Muscle of leg (tissue), 11 donors: Measurements from ENCODE around the gene SEMA4D. TPM values are rescaled to one million over a fixed set of nuclear protein-coding genes. Genes with fewer than 3 reads are reported as not detected.

ENCODE experiments used
- DNase-seq: peaks from one replicate; pipeline ENCODE4 v3.0.0; 2013
- H3K27ac ChIP-seq: one replicate; pipeline ENCODE4 v1.5.1; 2013; ENCODE audit warnings: mild to moderate bottlenecking, low read length, control low read depth
- H3K27me3 ChIP-seq: one replicate; pipeline ENCODE4 v1.6.1; 2013; ENCODE audit warnings: low read length; ENCODE audit not compliant: control insufficient read depth, insufficient read depth
- H3K36me3 ChIP-seq: one replicate; pipeline ENCODE4 v1.6.1; 2013; ENCODE audit warnings: low read length; ENCODE audit not compliant: control insufficient read depth, insufficient read depth
- H3K4me1 ChIP-seq: one replicate; pipeline ENCODE4 v1.6.1; 2013; ENCODE audit warnings: low read length; ENCODE audit not compliant: control insufficient read depth, insufficient read depth
- H3K4me3 ChIP-seq: one replicate; pipeline ENCODE4 v1.5.1; 2013; ENCODE audit warnings: low read length, control low read depth
- H3K9me3 ChIP-seq: replicated peaks from 2 replicates; pipeline ENCODE4 v1.6.1; 2013; ENCODE audit warnings: low read depth, low read length; ENCODE audit not compliant: control insufficient read depth
- WGBS: methylation state at CpG from one replicate; pipeline ENCODE4 v1.1.5; 2013; ENCODE audit warnings: missing lambda C conversion rate; ENCODE audit not compliant: insufficient coverage; 5-methylcytosine and 5-hydroxymethylcytosine counted together
- polyA plus RNA-seq, 8 donors: library from polyadenylated mRNA; unstranded; fragments of 120-200 nt; gene quantifications; one replicate each; pipeline versions ENCODE4 v1.2.1 to v1.2.3, GENCODE V29; 2013; ENCODE audit warnings: inconsistent platforms in 1 of 8, low replicate concordance in 1 of 8; ENCODE audit not compliant: insufficient read length in 8 of 8, insufficient read depth in 1 of 8
- total RNA-seq: library from RNA; stranded (reverse); fragments of 120-200 nt; gene quantifications from one replicate; pipeline ENCODE4 v1.2.4, GENCODE V29; 2013

The SEMA4D gene
- total and polyA plus RNA-seq, 9 donors, result 12.4 to 25.3 (median 17.2) TPM

- 64% methylated on average over 9 of the region's 11 CpGs for WGBS
- H3K27ac ChIP-seq, result no peak overlapping the region
- no peak overlapping the region for H3K4me3 ChIP-seq
- peak; percentile 48 for DNase-seq
- H3K36me3 ChIP-seq, result no peaks in the 10 kb centered on the region
- peaks cover 2% of the 10 kb centered on the region for H3K27me3 ChIP-seq
- H3K4me1 ChIP-seq, result peaks cover 34% of the 10 kb centered on the region
- H3K9me3 ChIP-seq, result no peaks in the 10 kb centered on the region
Measured at GRCh38 chr9:89522261-89522958, 24.5 kb upstream of the SEMA4D start.

DNA sequence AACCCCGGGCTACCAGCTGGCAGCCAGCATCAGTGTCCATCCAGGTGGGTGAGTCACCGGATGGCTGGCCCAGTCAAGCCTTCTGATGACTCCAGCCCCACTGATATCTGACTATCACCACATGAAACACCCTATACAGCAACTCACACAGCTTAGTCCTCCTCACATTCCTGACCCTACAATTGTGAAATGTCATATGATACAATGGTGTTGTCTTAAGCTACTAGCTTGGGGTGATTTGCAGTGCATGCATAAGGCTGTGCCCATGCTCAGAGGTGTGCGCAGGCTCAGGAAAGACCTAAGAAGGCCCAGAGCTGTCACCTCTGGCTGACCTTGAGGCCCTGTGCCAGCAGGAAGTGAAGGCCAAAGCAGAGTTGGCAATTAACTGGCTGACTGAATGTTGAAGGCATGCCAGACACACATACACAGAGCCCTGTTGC lies 21.5 kb upstream of the SEMA4D start:
- H3K27me3 ChIP-seq, result no peaks in the 10 kb centered on the region
- H3K27ac ChIP-seq, result no peak overlapping the region
- WGBS, result 86% methylated on average over 2 of the region's 3 CpGs
- no peak overlapping the region for H3K4me3 ChIP-seq
- no peaks in the 10 kb centered on the region for H3K36me3 ChIP-seq
- DNase-seq, result no peak
- H3K4me1 ChIP-seq, result peaks cover 19% of the 10 kb centered on the region
- no peaks in the 10 kb centered on the region for H3K9me3 ChIP-seq

DNA sequence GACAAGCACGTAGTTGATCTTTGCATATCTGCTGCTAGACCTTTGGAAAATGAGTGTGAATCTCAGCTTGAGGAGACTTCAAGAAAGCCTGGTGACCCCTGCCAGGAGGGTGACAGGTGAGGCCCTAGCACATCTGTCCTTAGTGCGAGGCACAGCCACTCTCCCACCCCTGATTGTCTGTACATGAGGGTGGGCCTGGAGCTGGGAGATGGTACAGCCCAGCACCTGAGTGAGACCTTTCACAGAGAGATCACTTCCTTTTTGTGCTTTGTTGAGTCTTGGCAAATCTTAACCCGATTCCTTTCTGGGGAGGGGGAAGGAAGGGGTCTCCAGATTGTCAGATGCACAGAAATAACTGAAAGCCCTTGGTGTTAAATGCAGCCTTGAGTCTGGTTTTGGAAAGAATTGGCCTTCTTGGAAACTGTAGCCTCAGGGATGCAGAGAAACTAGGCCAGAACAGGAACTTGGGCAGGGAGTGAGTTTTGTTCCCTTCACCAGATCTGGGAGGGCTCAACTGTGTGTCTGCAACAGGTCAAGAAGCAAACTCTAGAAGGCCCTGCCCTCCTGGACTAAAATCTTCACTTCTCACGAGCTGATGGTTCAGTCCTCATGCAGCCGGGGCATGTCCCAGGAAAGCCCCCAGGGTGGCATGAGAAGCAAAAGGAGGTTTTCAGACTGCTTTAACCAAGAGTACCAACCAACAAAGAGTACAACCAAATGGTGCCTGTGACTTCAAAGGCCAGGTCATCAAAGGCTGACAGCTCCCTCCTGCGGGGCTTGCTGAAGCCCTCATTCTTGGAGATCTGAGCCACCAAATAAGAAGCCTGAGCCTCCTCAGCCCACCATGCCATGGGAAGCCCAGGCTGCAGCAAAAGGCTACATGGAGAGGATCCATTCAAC lies 20.8 kb upstream of the SEMA4D start:
- H3K27ac ChIP-seq, result no peak overlapping the region
- H3K4me1 ChIP-seq, result peaks cover 13% of the 10 kb centered on the region
- H3K9me3 ChIP-seq, result no peaks in the 10 kb centered on the region
- no peak for DNase-seq
- no peaks in the 10 kb centered on the region for H3K36me3 ChIP-seq
- WGBS, result 70% methylated on average over 2 of the region's 6 CpGs
- no peaks in the 10 kb centered on the region for H3K27me3 ChIP-seq
- no peak overlapping the region for H3K4me3 ChIP-seq

- no peaks in the 10 kb centered on the region for H3K36me3 ChIP-seq
- DNase-seq, result no peak
- no peaks in the 10 kb centered on the region for H3K9me3 ChIP-seq
- H3K4me3 ChIP-seq, result no peak overlapping the region
- H3K27me3 ChIP-seq, result no peaks in the 10 kb centered on the region
- WGBS, result 100% methylated on average over 1 of the region's 6 CpGs
- H3K27ac ChIP-seq, result no peak overlapping the region
- H3K4me1 ChIP-seq, result peaks cover 7% of the 10 kb centered on the region
Measured at GRCh38 chr9:89515416-89515815, 17.5 kb upstream of the SEMA4D start.

DNA sequence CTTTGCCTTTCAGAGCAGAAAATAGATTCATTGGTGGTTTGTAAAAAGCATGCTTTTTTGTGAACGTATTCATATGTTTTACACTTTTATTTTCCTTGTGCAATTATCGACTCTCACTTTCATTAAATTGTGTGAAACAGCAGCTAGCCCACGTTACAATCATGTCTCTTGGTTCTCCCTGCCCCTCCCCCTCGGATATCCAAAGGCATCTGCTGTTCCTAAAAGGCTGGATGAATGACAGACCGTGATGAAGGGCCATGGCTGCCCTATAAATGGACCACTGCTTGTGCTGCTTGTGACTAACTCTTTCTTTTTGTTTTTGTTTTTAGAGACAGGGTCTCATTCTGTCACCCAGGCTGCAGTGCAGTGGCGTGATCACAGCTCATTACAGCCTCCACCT lies 17.0 kb upstream of the SEMA4D start:
- Histone ChIP-seq H3K4me3 (no peak overlapping the region), H3K27ac (no peak overlapping the region), H3K27me3 (no peaks in the 10 kb centered on the region), H3K9me3 (no peaks in the 10 kb centered on the region), H3K36me3 (no peaks in the 10 kb centered on the region), H3K4me1 (peaks cover 5% of the 10 kb centered on the region)
- DNase-seq, result no peak
- WGBS, result 93% methylated on average over 2 of the region's 6 CpGs

GRCh38 chr9:89514337-89514736 lies 16.4 kb upstream of the SEMA4D start:
- Histone ChIP-seq H3K27me3 (no peaks in the 10 kb centered on the region), H3K4me1 (peaks cover 2% of the 10 kb centered on the region), H3K27ac (no peak overlapping the region), H3K36me3 (no peaks in the 10 kb centered on the region), H3K9me3 (no peaks in the 10 kb centered on the region), H3K4me3 (no peak overlapping the region)
- peak; percentile 71 for DNase-seq
- WGBS, result 55% methylated on average over 5 of the region's 5 CpGs

DNA sequence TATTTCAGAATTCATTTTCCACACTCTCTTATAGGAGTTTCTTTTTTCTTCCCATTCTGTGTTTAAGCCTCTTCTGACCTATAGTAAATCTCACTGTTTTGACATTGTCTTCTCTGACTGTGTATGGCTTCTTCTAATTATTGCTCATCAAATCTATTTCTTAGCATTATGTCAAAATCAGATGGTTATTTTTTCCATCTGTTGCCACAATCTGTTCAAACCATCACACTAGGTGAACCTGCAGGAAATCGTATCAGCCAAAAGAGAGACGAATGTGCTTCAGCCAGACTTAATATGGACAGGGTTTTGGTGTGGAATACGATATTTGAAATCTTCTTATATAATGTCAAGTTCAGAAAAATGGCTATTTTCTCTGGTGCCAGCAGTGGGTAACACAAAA lies 15.9 kb upstream of the SEMA4D start:
- Histone ChIP-seq H3K4me3 (no peak overlapping the region), H3K9me3 (no peaks in the 10 kb centered on the region), H3K4me1 (no peaks in the 10 kb centered on the region), H3K36me3 (no peaks in the 10 kb centered on the region), H3K27me3 (no peaks in the 10 kb centered on the region), H3K27ac (no peak overlapping the region)
- DNase-seq, result peak; percentile 74
- WGBS, result no CpG with 5 or more reads among the region's 3 CpGs

DNA sequence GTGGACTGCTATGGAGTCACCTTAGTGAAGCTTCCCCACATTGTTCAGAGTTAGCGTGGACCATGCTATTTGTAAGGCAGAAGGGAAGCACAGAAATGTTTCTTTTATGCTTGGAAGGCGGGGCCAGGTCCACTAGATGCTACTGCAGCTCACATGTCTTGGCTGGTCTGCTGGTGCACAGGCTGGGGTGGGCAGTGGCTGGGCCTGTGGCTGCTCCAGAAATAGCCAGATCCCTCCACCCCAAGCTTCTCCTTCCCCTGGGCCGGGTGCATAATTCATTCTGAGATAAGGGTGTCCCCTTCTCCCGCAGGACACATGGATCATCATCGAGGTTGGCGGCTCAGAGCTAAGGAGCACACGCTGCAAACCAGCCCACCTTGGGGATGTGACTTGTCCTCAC lies 14.5 kb upstream of the SEMA4D start:
- no peaks in the 10 kb centered on the region for H3K9me3 ChIP-seq
- no peak overlapping the region for H3K27ac ChIP-seq
- WGBS, result 91% methylated on average over 5 of the region's 7 CpGs
- no peaks in the 10 kb centered on the region for H3K36me3 ChIP-seq
- H3K4me1 ChIP-seq, result no peaks in the 10 kb centered on the region
- no peak overlapping the region for H3K4me3 ChIP-seq
- DNase-seq, result no peak
- H3K27me3 ChIP-seq, result no peaks in the 10 kb centered on the region

DNA sequence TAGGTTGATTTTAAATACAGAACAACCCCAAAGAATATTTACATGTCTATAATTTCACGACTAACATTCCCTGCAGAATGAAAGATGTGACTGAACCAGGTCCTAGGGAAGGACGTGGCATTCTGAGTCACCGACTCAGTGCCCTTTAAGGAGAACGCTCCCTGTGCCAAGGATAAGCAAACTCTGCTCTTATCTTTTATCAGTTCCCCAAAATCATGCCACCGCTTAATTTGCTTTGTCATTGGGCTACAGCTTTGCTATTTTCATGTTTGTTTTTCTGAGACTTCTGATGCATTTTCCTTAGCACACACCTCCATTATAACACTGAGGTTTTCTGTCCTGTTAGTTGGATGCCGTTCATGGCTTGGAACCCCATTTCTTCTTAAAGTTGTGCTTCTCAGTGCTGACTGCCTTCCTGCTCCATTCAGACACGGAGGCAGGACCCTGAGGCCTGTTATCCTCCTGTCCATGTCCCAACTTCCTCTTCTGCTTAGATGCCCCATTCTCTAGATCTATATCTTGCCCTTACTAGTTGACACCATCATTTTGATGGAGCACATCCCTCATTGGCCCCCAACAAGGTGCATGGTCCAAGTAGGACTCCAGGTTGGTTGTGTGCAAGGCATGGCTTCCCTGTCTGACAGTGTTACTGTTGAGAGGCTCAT lies 11.2 kb upstream of the SEMA4D start:
- DNase-seq, result no peak
- no peaks in the 10 kb centered on the region for H3K9me3 ChIP-seq
- H3K27ac ChIP-seq, result no peak overlapping the region
- no peaks in the 10 kb centered on the region for H3K4me1 ChIP-seq
- 84% methylated on average over 5 of the region's 7 CpGs for WGBS
- H3K27me3 ChIP-seq, result no peaks in the 10 kb centered on the region
- H3K36me3 ChIP-seq, result no peaks in the 10 kb centered on the region
- H3K4me3 ChIP-seq, result no peak overlapping the region

DNA sequence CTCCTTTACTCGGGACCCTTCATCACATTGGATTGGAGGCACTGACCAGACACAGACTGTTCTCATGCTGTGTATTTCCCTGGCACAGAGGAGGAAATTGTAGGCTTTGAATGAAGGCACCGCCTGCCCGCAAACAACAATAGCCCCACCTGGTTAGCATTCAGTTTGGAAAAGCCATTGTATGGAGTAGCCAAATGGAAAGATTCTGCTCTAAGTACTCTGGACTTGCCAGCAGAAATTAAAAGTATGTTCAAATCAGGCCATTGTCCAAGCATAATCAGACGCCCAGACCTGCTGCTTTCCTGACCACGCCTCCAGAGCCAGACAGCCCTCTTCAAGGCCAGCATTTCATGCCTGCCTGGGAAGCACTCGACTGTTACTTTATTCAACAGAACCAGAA lies 8.0 kb upstream of the SEMA4D start:
- Histone ChIP-seq H3K4me3 (no peak overlapping the region), H3K27me3 (no peaks in the 10 kb centered on the region), H3K36me3 (no peaks in the 10 kb centered on the region), H3K4me1 (no peaks in the 10 kb centered on the region), H3K9me3 (no peaks in the 10 kb centered on the region), H3K27ac (no peak overlapping the region)
- DNase-seq, result no peak
- 47% methylated on average over 2 of the region's 6 CpGs for WGBS
